DND-41 (cell line): Measurements from ENCODE around the gene CALML6.

ENCODE experiments used
- ATAC-seq: fragments of 200-7000 bp; cut with Tn5 transposase; 3 replicates; pipeline ENCODE4 v1.9.1; 2021; ENCODE audit warnings: low read depth; ENCODE audit not compliant: insufficient read depth
- DNase-seq: peaks from one replicate; pipeline ENCODE4 v3.0.0-alpha.2; 2020
- H2AFZ ChIP-seq: 2 replicates; pipeline ENCODE4 v1.6.0; 2012; ENCODE audit warnings: low read depth, low read length
- H3K27ac ChIP-seq: 2 replicates; pipeline ENCODE4 v1.5.1; 2012; ENCODE audit warnings: low read length, inconsistent platforms
- H3K27me3 ChIP-seq: fragments of 200-600 bp; sonication (generic); 2 replicates; pipeline ENCODE4 v1.6.0; 2012; ENCODE audit warnings: low read length, mild to moderate bottlenecking, inconsistent platforms; ENCODE audit not compliant: insufficient read depth, poor library complexity
- H3K36me3 ChIP-seq: 2 replicates; pipeline ENCODE4 v1.5.1; 2012; ENCODE audit warnings: low read length, inconsistent platforms; ENCODE audit not compliant: insufficient read depth
- H3K4me1 ChIP-seq: 2 replicates; pipeline ENCODE4 v1.5.1; 2012; ENCODE audit warnings: mild to moderate bottlenecking, low read length; ENCODE audit not compliant: insufficient read depth
- H3K4me2 ChIP-seq: 2 replicates; pipeline ENCODE4 v1.6.0; 2012; ENCODE audit warnings: mild to moderate bottlenecking, moderate library complexity, low read length, inconsistent platforms; ENCODE audit not compliant: insufficient read depth
- H3K4me3 ChIP-seq, 2 experiments: fragments of 200-600 bp in 1 of 2; shearing (Covaris generic) in 1 of 2; 2 replicates each; pipeline ENCODE4 v1.5.1; 2012 to 2016; ENCODE audit warnings: inconsistent platforms in 2 of 2, low read length in 2 of 2, mild to moderate bottlenecking in 2 of 2, low read depth in 1 of 2, moderate library complexity in 1 of 2
- H3K79me2 ChIP-seq: 2 replicates; pipeline ENCODE4 v1.6.0; 2012; ENCODE audit warnings: low read length, inconsistent platforms; ENCODE audit not compliant: insufficient read depth
- H3K9ac ChIP-seq: 2 replicates; pipeline ENCODE4 v1.6.0; 2012; ENCODE audit warnings: low read depth, mild to moderate bottlenecking, inconsistent platforms, low read length, moderate library complexity
- H3K9me3 ChIP-seq: 2 replicates; pipeline ENCODE4 v1.5.1; 2012; ENCODE audit warnings: low read length, moderate library complexity, mild to moderate bottlenecking, inconsistent platforms; ENCODE audit not compliant: insufficient read depth, severe bottlenecking
- H4K20me1 ChIP-seq: 2 replicates; pipeline ENCODE4 v1.6.0; 2012; ENCODE audit warnings: low read length; ENCODE audit not compliant: insufficient read depth
- CTCF ChIP-seq: IDR thresholded peaks from 2 replicates; pipeline ENCODE4 v1.5.1; 2012; ENCODE audit warnings: borderline replicate concordance, low read length, moderate library complexity, mild to moderate bottlenecking; ENCODE audit not compliant: poor library complexity, severe bottlenecking; ENCODE audit errors: extremely low read depth
- EZH2 ChIP-seq: IDR thresholded peaks from 3 replicates; pipeline ENCODE4 v1.6.1; 2012; ENCODE audit warnings: borderline replicate concordance, low read depth, mild to moderate bottlenecking, moderate library complexity, low read length, inconsistent platforms; ENCODE audit not compliant: severe bottlenecking

Gene CALML6

GRCh38 chr1:1907098-1907736 lies 7.8 kb upstream of the CALML6 start:
- Histone ChIP-seq H3K4me3 (no peak overlapping the region), H3K4me2 (no peak overlapping the region), H3K4me1 (peaks cover 20% of the 10 kb centered on the region), H3K27me3 (no peaks in the 10 kb centered on the region), H3K36me3 (no peaks in the 10 kb centered on the region), H3K79me2 (no peaks in the 10 kb centered on the region), H3K27ac (no peak overlapping the region), H4K20me1 (no peaks in the 10 kb centered on the region), H3K9me3 (no peaks in the 10 kb centered on the region), H3K9ac (no peak overlapping the region), H2AFZ (no peak overlapping the region)
- DNase-seq (peak; percentile 31), ATAC-seq (no peak)
- TF ChIP-seq EZH2 (no peak), CTCF (no peak)

GRCh38 chr1:1908506-1908791 lies 6.6 kb upstream of the CALML6 start:
- no peaks in the 10 kb centered on the region for H4K20me1 ChIP-seq
- peak overlapping the region; percentile 66 for H3K9ac ChIP-seq
- TF ChIP-seq CTCF (no peak), EZH2 (no peak)
- H3K36me3 ChIP-seq = no peaks in the 10 kb centered on the region
- H3K27me3 ChIP-seq = no peaks in the 10 kb centered on the region
- H3K4me3 ChIP-seq = peak overlapping the region; percentile 40 to 63
- peaks cover 20% of the 10 kb centered on the region for H3K4me1 ChIP-seq
- no peak for ATAC-seq
- H2AFZ ChIP-seq = peak overlapping the region; percentile 96
- H3K27ac ChIP-seq = peak overlapping the region; percentile 74
- H3K79me2 ChIP-seq = no peaks in the 10 kb centered on the region
- H3K4me2 ChIP-seq = peak overlapping the region; percentile 83
- no peaks in the 10 kb centered on the region for H3K9me3 ChIP-seq
- no peak for DNase-seq

- no peak overlapping the region for H3K27ac ChIP-seq
- no peaks in the 10 kb centered on the region for H3K36me3 ChIP-seq
- peak overlapping the region; percentile 70 for H3K4me2 ChIP-seq
- DNase-seq = no peak
- H3K79me2 ChIP-seq = no peaks in the 10 kb centered on the region
- no peak for ATAC-seq
- H3K27me3 ChIP-seq = no peaks in the 10 kb centered on the region
- H3K9ac ChIP-seq = peak overlapping the region; percentile 44
- no peak overlapping the region; the same call in 1 of the 2 replicates for H2AFZ ChIP-seq
- H3K4me1 ChIP-seq = peaks cover 20% of the 10 kb centered on the region
- H4K20me1 ChIP-seq = no peaks in the 10 kb centered on the region
- peak overlapping the region in 1 of 2 experiments; percentile 57; a peak in 1 of 4 replicates for H3K4me3 ChIP-seq
- no peaks in the 10 kb centered on the region for H3K9me3 ChIP-seq
- no peak for TF ChIP-seq EZH2
- no peak for TF ChIP-seq CTCF
Observed at GRCh38 chr1:1910033-1910465, 5.0 kb upstream of the CALML6 start.
